K562 treated with DMSO at 1 percent for 48 hours (cell line): ENCODE measurements around the gene ERV3-1. TPM values are rescaled to one million over a fixed set of nuclear protein-coding genes. Genes with fewer than 3 reads are reported as not detected.

Source experiments
- total RNA-seq: library from RNA; unstranded; fragments of 300-600 nt; gene quantifications from 2 replicates; pipeline ENCODE4 v1.2.3, GENCODE V29; 2022; ENCODE audit warnings: low replicate concordance; ENCODE audit errors: extremely low read depth

Gene ERV3-1
- not detected in 2 replicates for total RNA-seq

GRCh38 chr7:65006094-65006992 is at the start of gene ERV3-1:
Gene ERV3-1, minus strand, starts transcription at chr7:65006687. Its CDS starts 13,661 bp downstream, at chr7:64993026.

GRCh38 chr7:64990936-64991335 is 15.6 kb downstream of the ERV3-1 start, which contains the start of gene ZNF117:
Gene ZNF117, minus strand, starts transcription at chr7:64991036.

Other genes starting within 250 kb of the ERV3-1 start
- gene ZNF138, start 212.3 kb downstream of the ERV3-1 start, total RNA-seq: not detected in 2 replicates
- not detected in 2 replicates for gene ZNF273, start 103.4 kb downstream of the ERV3-1 start, total RNA-seq
- not detected in 2 replicates for gene ZNF117, start 15.7 kb downstream of the ERV3-1 start, total RNA-seq